ENCODE data around the gene AP3B2.
"Not testable (repeated sequence)": the region's sequence is repeated elsewhere in the genome, so short reads cannot be mapped to it uniquely, and the experiment has no call there.

Gene AP3B2

GRCh38 chr15:82647045-82647834, 62.4 kb downstream of the AP3B2 start, which contains the start of gene CPEB1:
CPEB1 (minus strand) TSS chr15:82647363; CDS start chr15:82628459, 18,904 bp downstream.
- DNase-seq, result no peak

GRCh38 chr15:82646250-82647044, 63.2 kb downstream of the AP3B2 start:
- DNase-seq, result peak; percentile 44

GRCh38 chr15:82644967-82645852, 64.5 kb downstream of the AP3B2 start:
- DNase-seq, result not testable (repeated sequence)

GRCh38 chr15:82643992-82644391, 65.7 kb downstream of the AP3B2 start:
- no peak for DNase-seq

GRCh38 chr15:82642656-82643055, 67.0 kb downstream of the AP3B2 start:
- no peak for DNase-seq

GRCh38 chr15:82641129-82641798, 68.4 kb downstream of the AP3B2 start:
- DNase-seq, result no peak

- DNase-seq, result no peak
Measured at GRCh38 chr15:82640672-82641071, 69.0 kb downstream of the AP3B2 start.

- no peak for DNase-seq
Measured at GRCh38 chr15:82635798-82636197, 73.9 kb downstream of the AP3B2 start.

GRCh38 chr15:82630033-82630432, 79.6 kb downstream of the AP3B2 start:
- DNase-seq, result no peak

GRCh38 chr15:82625136-82625535, 84.5 kb downstream of the AP3B2 start:
- no peak for DNase-seq

- no peak for DNase-seq
Measured at GRCh38 chr15:82624438-82624837, 85.2 kb downstream of the AP3B2 start.

- no peak for DNase-seq
Measured at GRCh38 chr15:82624008-82624407, 85.7 kb downstream of the AP3B2 start.

GRCh38 chr15:82621970-82622369, 87.7 kb downstream of the AP3B2 start:
- no peak for DNase-seq

GRCh38 chr15:82613747-82614146, 95.9 kb downstream of the AP3B2 start:
- DNase-seq, result no peak

- DNase-seq, result no peak
Measured at GRCh38 chr15:82611348-82611747, 98.3 kb downstream of the AP3B2 start.

Data from DMS79 treated with DMSO at 0.1 percent for 48 hours (cell line).